IPS-18c (cell line): ENCODE measurements around the gene GNL1.

ENCODE experiments used
- H3K4me3 ChIP-seq: 2 replicates; pipeline ENCODE4 v1.7.0; 2013; ENCODE audit warnings: low read depth, mild to moderate bottlenecking, low read length, moderate library complexity; ENCODE audit not compliant: insufficient read depth
- H3K9me3 ChIP-seq: one replicate; pipeline ENCODE4 v1.6.1; 2013; ENCODE audit warnings: mild to moderate bottlenecking, low read length, moderate library complexity; ENCODE audit not compliant: control insufficient read depth, insufficient read depth

GNL1 gene

GRCh38 chr6:30571762-30572082, 15.4 kb upstream of the GNL1 start:
- Histone ChIP-seq H3K9me3 (no peaks in the 10 kb centered on the region), H3K4me3 (peak overlapping the region; percentile 99)

- Histone ChIP-seq H3K4me3 (peak within 1 kb of the TSS; percentile 99), H3K9me3 (no peaks in the 10 kb centered on the region)
These were observed 14.9 kb upstream of the GNL1 start, which contains the start of gene ABCF1 for GRCh38 chr6:30571075-30571761. ABCF1 (plus strand) TSS chr6:30571442; CDS start chr6:30571488, 46 bp downstream.

- H3K9me3 ChIP-seq: no peaks in the 10 kb centered on the region
- H3K4me3 ChIP-seq: peak overlapping the region; percentile 99
These were observed 14.4 kb upstream of the GNL1 start for GRCh38 chr6:30570740-30571074.

GRCh38 chr6:30570263-30570662, 14.0 kb upstream of the GNL1 start:
- H3K4me3 ChIP-seq: peak overlapping the region; percentile 99

GRCh38 chr6:30568245-30568644, 12.0 kb upstream of the GNL1 start:
- Histone ChIP-seq H3K4me3 (no peak overlapping the region), H3K9me3 (no peaks in the 10 kb centered on the region)

More at GRCh38 chr6:30570263-30570662, 14.0 kb upstream of the GNL1 start:
- no peaks in the 10 kb centered on the region for H3K9me3 ChIP-seq

DNA sequence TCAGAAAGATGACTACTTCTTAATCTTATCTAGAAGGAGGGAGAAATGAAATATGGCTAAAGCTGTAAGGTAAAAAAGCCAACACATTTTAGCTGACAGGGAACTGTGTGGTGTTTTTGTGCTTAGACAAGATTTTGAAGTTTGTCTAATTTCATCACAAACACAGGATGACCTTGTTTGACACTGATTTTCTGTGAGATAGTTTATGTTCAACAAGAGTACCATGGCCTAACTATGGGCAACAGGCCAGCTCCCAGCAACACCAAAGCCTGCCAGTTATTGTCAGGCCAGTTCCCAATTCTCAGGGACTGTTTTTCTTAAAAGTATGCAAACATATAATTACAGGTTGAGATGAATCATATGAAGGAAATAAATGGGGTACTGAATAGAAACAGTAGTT, 9.5 kb upstream of the GNL1 start:
- Histone ChIP-seq H3K9me3 (no peaks in the 10 kb centered on the region), H3K4me3 (no peak overlapping the region)

DNA sequence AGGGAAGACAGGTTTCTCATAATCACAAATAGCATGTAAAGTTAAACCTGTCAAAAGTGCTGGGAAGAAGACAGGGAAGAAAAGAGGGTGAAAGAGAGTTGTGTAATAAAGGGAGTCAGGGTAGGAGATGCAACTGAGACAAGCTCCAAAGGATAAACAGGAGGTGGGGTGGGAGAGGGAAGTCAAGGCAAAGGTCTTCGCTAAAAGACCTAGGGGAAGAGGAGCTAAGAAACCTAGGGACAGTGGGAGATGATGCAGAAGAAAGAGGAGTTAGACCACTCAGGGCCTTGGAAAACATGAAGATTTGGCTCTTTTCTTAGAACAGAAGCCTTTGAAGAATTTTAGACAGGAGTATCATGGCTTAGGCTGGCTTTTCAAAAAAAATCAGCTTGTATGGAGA, 7.8 kb upstream of the GNL1 start:
- no peak overlapping the region for H3K4me3 ChIP-seq
- H3K9me3 ChIP-seq: no peaks in the 10 kb centered on the region

DNA sequence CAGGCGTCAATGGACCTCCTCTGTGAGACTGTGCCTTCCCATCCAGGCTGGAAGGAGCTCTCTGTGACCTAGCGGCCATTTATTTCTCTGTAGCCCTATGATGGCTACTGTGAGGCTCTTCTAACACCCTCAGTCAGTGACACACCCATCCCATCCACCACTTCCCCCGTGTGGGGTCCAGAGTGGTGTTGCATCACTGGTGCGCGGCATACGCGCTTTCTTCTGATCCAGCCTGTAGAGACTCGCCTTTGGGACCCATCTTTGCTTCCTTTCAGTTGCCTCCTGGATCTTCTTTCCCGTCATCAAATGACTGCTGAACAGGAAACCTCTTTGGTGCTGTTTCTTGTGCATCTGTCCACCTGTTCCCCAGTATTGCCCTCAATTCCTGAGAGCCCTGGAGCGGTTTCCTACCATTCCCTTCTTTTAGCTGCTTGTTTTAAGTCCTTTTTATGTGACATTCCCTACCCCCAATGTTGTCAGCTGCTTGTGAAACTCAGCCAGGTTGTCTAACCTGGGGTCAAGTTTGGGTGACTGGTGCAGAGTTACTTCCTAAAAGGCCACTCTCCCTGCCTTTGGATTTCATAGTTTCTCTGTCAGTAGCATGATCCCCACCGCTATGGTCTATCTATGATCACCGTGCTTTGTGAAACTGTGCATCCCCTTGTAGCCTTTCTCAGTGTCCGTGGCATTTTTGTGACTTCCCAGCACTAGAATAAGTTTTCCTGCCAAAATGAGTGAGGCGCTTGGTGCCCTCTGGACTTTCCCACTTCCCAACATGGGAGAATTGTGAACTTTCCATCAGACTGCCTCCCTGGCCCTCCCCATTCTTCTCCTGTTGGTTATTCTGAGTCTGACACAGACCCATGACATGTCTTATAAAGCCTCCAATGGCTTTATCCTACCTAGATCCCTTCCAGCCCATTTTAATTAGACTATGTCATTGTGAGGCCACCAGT, 6.5 kb upstream of the GNL1 start:
- Histone ChIP-seq H3K4me3 (no peak overlapping the region), H3K9me3 (no peaks in the 10 kb centered on the region)

- H3K4me3 ChIP-seq: no peak overlapping the region
- H3K9me3 ChIP-seq: no peaks in the 10 kb centered on the region
These were observed 4.6 kb upstream of the GNL1 start for GRCh38 chr6:30560930-30561329.

DNA sequence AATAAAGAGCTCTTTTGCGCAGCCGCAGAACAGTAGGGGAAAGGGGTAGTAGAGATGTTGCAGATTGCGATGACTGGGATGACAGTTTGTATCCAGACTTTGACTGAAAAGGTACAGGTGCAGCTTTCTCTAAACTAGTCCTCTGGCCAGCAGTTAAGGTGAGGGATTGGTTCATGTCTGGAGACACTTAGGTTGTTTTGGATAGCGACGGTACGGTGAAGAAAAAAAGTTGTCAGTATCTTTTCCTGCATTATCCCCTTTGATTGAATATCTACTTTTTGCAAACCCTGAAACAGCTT, 1.3 kb upstream of the GNL1 start:
- Histone ChIP-seq H3K9me3 (no peaks in the 10 kb centered on the region), H3K4me3 (peak overlapping the region; percentile 93)

GRCh38 chr6:30556906-30557682, 805 bp upstream of the GNL1 start, which contains the start of gene PRR3:
PRR3 (plus strand) TSS chr6:30557295; CDS start chr6:30557345, 50 bp downstream.
- Histone ChIP-seq H3K4me3 (peak within 1 kb of the TSS; percentile 93), H3K9me3 (no peaks in the 10 kb centered on the region)

DNA sequence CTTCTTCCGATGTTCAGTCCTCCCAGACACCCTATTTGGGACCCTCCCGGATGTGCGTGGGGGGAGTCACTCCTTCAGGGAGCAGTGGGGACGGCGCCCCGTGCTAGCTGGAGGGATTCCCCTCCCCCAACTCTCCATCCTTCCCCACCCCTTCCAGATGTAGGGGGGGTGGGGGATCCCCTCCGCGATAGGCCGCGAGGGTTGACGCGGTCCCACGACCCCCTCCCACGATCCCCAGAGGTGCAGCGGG, 548 bp downstream of the GNL1 start:
- Histone ChIP-seq H3K4me3 (peak overlapping the region; percentile 93), H3K9me3 (no peaks in the 10 kb centered on the region)

- Histone ChIP-seq H3K9me3 (no peaks in the 10 kb centered on the region), H3K4me3 (peak overlapping the region; percentile 93)
These were observed 1.1 kb downstream of the GNL1 start for GRCh38 chr6:30554962-30555815.

DNA sequence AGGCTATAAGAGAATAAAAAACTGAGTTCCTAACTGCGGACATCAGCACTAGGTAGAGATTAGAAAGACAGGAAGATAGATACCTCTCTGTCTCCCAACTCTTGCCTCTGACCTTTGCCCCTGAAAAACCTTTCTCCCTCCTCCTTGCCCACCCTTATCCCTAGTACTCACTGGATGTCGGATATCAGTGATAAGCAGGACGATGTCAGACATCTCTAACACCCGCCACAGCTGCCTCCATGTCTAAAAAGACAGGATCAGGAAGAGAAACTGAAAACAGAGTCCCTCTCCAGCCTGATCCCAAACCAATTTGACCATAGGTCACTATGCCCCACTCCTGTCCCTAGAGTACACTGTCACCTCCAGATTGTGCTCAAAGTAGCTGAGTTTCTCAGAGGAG, 1.9 kb downstream of the GNL1 start:
- no peaks in the 10 kb centered on the region for H3K9me3 ChIP-seq
- peak overlapping the region; percentile 93; the same call in 1 of the 2 replicates for H3K4me3 ChIP-seq

DNA sequence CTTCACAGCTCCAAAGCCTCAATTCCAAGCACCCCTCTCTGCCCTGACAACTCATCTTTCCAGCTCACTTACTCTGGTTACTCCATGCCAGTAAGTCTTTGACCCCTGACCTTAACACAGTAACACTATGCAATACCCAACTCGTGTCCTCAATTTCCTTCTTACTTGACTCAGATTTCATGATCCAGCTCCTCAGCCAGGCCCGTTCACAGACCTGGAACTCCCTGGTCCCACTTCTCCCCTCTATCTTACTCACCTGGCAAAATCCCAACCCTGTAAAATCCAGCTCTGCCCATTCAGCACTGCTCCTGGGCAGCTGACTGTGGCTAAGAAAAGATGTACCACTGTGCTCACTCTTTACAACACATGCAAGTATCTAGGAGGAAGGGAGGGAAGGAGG, 7.9 kb downstream of the GNL1 start:
- H3K9me3 ChIP-seq: peaks cover 4% of the 10 kb centered on the region
- no peak overlapping the region for H3K4me3 ChIP-seq

DNA sequence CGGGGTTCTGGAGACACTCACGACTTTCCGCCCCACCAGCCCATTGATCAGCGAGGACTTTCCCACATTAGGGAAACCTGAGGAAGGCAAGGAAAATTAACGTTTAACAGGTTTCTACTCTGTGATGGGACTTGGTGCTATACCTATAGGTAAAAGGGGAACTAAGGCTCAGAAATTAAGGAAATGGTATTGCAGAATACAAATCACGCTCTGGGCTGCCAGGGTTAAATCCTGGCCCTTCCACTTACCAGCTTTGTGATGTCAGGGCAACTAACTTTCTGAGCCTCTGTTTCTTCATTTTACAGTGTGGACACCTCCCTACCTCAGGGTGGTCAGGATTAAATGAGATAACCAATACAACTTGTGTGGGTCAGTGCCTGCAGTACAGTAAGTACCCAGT, 8.8 kb downstream of the GNL1 start:
- Histone ChIP-seq H3K9me3 (peaks cover 4% of the 10 kb centered on the region), H3K4me3 (no peak overlapping the region)

DNA sequence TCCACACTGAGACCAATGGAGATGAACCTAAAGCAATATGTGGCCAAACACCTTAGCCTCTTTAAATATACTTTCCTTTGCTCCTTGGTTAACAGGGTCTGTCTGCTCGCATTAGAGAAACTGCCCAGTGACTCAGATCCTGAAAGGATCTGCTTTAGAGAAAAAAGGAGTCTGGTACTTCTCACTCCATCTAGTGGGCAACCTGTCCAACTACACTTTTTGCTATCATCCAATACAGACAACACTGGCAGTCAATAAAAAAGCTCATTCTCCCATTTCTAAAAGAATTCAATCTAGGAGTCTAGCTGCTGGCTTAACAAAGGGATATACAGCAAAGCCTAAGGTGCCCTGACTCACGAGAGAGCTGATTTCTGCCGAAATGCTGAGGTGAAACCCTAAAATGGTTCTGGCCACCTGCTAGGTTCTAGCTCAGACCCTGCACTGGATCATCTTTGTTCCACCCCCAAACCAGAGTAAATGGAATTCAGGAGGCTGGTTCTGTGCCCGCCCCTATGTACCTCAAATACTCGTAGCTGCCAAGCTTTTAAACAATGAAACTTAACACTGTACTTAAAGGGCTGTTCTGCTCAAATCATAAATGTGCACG, 11.5 kb downstream of the GNL1 start:
- Histone ChIP-seq H3K4me3 (no peak overlapping the region), H3K9me3 (peaks cover 4% of the 10 kb centered on the region)
